ENCODE measurements around the gene KCNG3.

KCNG3 gene

DNA sequence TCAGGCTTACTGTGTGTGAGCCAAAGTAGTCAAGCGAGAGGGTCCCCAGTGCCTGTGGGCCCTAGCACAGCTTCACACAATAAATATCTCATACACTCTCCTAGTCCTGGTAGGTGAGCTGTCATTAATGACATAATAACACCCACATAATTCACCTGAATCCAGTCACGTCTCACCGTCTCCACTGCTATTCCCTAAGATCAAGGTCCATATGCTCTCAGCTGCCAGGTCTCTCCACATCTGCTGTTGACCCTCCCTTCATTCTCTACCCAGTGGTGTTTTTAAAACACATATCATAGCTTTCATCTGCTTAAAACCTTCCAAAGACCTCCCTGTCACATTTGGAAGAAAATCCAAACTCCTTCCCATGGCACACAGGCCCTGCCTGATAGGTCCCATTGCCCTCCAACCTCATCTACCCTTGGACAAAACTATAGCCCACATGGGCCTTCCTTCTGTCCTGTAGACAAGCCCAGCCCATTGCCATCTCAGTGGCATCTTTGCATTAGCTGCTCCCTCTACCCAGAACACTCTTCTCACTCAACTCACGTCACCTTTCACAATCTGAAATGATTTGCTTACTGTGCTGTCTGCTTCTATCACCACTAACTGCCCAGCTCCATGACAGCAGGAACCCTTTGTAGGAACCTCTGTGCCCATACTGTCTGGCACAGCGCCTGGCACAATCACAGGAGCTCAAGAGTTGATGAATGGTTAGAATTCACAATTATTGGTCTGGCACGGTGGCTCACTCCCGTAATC is 7.5 kb downstream of the KCNG3 start:
- no peak for DNase-seq

DNA sequence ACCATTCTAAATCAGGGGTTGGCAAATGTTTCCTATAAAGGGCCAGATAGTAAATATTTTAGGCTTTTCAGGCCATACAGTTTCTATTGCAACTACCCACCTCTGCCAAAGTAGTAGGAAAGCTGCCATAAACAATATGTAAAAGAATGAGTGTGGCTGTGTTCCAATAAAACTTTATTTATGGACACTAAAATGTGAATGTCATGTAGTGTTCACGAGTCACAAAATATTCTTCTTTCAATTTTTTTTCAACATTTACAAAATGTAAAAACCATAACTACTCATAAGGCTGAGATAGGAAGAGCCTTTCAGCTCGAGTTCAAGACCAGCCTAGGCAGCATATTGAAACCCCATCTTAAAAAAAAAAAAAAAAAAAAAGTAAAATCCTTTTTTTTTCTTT is 13.4 kb downstream of the KCNG3 start:
- DNase-seq, result no peak

DNA sequence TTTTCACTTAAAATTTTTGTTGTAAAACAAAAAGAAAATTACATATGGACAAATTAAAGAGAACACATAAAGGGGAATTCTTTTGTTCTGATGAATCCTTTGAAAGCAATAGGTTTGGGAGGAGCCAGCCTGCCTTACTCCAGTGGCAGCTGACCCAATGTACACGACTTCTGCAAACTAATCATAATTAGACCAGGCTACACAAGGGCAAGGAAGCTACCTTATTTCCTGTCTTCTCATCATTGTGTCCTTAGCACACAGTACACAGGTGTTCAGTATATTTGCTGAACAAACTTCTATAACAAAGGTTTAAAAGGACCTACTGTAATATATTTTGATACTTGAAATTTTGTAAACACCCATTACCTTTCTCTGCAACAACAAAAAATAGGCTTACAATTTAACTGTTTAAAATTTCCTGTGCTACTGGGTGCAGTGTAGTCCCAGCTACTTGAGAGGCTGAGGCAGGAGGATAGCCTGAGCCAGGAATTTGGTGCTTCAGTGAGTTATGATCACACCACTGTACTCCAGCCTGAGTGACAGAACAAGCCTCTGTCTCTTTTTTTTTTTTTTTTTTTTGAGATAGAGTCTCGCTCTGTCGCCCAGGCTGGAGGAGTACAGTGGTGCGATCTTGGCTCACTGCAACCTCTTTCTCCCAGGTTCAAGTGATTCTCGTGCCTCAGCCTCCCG is 18.9 kb downstream of the KCNG3 start:
- DNase-seq, result no peak

DNA sequence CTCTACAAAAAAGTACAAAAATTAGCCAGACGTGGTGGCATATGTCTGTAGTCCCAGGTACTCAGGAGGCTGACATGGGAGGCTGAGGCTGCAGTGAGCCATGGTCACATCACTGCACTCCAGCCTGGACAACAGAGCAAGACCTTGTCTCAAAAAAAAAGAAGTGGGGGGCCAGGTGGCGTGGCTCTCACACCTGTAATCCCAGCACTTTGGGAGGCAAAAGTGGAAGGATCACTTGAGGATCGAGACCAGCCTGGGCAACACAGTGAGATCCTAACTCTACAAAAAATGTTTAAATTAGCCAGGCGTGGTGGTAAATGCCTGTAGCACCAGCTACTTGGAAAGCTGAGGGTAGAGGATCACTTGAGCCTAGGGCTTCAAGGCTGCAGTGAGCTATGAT is 23.1 kb downstream of the KCNG3 start:
- no peak for DNase-seq

DNA sequence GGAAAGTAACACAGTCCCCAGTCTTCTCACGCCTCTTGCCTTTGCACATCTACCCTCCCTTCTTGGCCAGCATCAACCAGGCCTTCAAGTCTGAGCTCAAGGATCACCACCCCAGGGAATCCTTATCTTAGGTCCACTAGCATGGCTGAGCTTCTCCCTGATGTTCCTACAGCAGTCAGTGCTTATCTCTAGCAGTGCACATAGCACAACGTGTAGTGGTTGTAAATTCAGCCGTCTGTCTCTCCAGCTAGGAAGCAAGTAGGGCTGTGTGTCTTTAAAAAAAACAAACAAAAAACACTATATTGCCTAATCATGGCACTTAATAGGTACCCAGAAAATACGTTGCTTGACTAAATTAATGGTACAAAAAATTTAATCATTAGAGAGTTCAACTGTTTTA is 29.2 kb downstream of the KCNG3 start:
- DNase-seq, result no peak

DNA sequence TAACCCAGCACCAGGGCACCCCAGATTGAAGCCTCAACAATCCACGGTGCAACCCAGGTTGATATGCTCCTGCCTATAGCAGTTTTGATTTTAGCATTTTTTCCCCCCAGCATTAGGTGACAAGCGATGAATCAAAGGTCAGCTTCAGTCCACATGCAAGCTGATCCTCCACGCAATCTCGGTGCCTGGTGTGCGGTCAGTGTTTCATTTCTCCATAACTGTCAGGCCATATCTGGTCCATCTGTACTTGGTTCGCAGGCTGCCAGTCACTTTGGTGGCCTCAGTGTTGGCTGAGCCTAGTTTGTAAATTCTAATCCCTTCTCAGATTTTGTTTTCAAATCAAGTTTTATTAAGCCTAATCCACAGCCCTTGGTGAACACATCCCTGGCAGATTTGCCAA is 30.2 kb downstream of the KCNG3 start:
- DNase-seq, result no peak

DNA sequence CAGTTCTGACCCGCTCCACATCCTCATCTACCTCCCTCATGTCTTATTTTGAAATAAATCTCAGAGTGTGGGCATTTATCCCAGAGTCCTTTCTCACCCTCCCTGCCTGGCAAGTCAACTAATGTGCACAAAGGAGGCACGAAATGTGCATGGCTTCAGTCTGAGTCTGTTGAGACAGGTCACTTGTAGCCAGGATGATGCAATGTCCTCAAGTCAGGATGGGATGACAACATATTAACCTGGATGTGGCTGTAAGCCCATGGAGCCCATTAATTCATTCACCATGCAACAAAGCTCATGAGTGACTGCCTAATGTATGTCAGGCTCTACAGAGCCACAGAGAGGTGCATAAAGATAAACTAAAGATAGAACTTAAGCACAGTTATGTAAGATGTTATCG is 34.5 kb downstream of the KCNG3 start:
- DNase-seq, result no peak

DNA sequence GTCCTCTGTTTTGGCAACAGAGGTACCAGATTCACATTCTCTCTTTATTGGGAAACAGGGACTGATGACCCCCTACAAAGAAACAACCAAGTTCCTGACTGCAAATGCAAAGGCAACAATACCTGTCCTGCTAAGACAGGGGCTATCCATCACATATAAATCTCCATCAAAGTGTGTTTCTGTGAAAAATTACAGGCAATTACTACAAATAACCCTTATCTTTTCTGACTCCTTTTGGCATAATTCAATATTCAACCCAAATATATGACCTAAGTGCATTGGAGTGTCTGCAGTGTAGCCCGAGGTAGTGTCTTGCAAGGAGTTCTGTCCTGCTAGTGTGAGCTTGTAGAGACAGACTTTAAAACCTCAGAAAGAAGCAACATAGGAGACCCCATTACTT is 35.4 kb downstream of the KCNG3 start:
- DNase-seq, result no peak

DNA sequence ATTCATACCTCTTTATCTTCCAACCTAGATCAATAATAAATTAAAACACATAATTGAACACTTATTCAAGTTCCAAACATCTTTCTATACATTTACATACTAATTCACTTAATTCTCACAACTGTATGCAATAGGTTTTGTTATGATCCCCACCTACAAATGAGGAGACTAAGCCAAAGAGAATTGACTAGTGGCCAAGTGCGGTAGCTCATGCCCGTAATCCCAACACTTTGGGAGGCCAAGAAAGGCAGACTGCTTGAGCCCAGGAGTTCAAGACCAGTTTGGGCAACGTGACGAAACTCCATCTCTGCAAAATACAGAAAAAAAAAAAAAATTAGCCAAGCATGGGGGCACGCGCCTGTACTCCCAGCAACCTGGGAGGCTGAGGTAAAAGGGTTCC is 36.8 kb downstream of the KCNG3 start:
- DNase-seq, result no peak

DNA sequence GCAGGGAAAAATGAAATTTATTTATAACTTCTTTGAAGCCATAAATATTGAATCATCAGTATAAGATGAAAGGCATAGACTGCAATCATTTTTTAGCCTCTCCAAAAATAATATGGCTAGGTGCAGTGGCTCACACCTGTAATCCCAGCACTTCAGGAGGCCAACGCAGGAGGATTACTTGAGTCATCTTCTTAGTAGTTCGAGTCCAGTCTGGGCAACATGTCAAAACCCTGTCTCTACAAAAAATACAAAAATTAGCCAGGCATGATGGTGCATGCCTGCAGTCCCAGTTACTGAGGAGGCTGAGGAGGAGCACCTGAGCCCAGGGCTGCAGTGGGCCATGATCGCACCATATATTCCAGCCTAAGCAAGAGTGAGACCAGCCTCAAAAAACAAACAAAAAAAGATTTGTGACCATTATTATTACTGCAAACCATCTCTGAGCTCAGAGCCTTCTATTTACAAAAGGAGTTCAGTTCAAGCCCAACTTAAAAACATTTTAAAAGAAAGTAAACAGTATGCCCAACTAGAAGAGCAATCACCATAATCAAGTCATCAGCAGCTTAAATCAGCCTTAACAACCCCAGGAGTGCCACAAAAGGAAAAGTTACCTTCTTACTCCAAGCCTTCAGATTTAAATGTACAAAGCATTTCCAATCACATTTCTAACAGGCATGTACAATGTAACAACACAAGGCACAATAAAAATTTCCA is 37.5 kb downstream of the KCNG3 start:
- DNase-seq, result no peak

DNA sequence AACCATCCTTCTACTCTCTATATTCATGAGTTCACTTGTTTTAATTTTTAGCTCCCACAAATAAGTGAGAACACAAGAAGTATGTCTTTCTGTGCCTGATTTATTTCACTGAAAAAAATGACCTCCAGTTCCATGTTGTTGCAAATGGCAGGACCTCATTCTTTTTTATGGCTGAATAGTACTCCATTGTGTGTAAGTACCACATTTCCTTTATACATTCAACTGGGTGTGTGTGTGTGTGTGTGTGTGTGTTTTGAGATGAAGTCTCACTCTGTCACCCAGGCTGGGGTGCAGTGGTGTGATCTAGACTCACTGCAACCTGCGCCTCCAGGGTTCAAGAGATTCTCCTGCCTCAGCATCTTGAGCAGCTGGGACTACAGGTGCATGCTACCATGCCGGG is 41.2 kb downstream of the KCNG3 start:
- DNase-seq, result no peak

DNA sequence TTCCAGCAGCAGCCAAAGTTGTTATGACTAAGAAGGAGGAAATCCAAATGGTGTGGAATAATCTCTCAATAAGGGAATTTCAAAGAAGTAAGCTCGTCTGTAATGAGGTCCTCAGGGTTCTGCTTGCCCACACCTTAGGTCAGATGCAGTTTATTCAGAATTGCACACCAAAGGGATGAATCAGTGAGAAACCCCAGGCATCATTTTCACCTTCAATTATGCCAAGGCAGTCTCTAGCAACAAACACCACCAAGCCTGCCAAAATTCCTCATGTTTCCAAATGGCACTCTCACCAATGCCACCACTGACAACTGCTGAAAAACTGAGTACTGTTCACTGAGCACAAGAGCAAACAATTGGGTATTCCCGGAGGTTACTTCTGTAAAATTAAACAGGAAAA is 43.6 kb downstream of the KCNG3 start:
- no peak for DNase-seq

DNA sequence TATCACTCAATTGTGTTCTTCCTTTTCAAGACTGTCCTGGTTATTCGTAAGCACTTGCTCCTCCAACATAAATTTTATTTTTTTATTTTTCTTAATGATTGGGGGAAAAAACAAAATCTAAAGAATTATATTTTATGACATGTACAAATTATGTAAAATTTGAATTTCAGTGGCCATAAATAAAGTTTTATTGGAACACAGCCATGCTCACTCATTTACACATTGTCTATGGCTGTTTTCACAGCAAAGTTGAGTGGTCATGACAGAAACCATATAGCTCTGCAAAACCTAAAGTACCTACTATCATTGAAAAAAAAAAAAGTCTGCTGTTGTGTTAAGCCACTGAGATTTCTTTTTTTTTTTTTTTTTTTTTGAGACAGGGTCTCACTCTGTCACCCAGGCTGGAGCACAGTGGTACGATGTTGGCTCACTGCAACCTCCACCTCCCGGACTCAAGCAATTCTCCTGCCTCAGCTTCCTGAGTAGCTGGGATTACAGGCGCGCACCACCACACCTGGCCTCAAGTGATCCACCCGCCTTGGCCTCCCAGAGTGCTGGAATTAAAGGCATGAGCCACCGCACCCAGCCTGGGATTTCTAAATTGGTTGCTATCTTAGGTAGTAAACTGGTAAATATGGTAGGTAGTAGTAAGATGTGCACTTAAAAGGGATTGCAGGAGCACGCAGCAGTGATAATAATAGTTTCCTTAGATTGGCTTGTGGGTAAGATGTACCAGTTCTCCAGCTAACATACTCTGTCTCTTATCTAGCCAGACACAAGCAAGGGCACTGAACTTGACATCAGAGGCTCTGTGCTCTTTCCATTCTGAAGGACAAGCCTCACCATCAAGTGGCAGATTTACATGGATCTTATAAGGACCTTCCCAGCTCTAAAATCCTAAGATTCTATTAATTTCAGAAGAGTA is 44.4 kb downstream of the KCNG3 start:
- no peak for DNase-seq

DNA sequence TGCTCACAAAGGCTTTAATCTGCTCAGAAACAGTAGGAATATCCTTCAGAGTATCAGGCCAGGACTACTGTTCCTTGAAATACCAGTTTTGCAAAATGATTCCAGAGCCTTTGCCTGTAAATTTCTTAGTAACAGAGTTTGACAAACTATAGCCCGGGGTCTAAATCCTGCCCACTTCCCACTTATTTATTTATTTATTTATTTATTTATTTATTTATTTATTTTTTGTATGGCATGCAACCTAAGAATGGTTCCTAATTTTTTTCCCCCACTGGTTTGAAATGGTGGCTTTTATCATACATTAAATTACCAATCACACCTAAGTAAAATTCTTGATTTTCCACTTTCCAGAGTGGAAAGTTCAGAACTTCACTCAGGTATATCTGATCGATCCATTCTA is 45.6 kb downstream of the KCNG3 start:
- DNase-seq, result no peak

DNA sequence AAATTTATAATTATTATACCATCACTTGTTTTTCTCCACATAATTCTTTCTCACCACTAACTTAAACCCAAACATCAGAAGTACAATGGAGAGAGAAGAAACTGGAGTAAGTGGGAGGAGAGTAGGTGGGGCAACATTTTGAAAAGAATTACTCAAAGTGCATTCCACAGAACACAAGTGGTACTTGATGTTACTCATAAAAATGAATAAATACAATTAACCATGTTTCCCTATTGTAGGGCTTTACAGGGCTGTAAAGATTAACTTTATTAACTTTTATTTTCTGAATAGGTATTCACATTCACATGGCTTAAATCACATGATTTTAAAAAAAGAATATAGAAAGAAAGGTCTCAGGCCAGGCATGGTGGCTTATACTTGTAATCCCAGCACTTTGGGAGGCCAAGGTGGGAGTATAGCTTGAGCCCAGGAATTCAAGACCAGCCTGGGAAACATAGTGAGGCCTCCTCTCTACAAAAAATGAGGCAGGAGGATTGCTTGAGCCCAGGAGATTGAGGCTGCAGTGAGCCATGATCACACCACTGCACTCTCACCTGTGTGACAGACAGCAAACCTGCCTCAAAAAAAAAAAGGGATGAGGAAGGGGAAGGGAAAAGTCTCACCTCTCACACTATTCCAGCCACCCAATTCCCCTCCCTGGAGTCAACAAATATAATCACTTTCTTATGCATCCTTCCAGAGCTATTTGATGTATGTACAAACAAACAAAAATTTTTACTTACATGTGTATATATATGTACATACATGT is 47.1 kb downstream of the KCNG3 start:
- no peak for DNase-seq

DNA sequence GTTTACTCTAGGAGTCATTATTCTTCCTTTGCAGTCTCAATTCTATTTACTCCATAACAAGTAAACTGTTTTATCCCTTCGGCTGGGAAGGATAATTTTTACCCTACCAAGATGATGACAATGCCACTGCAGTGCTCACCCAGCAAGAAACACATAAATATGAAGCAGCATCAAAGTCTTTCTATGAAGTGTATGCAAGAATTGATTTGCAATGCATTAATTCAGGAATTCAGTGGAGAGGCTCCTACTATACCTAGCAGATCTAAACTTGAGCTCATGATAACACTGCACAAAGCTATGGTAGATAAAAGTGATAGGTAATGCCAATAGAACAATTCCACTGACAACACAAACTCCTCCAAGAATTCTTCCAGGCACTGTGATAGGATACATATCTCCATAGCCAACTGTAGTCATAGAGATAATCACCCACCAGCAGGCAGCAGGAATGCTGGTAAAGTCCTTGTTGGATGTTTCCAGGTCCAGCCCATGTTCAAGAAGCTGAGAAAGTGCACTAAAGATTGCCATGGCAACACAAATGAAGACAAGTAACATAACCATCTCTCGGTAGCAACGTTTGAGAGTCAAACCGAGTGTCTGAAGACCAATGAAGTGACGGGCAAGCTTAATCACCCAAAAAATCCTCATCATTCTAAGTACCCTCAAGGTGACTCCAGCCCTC is 49.9 kb downstream of the KCNG3 start:
- DNase-seq, result no peak

DNA sequence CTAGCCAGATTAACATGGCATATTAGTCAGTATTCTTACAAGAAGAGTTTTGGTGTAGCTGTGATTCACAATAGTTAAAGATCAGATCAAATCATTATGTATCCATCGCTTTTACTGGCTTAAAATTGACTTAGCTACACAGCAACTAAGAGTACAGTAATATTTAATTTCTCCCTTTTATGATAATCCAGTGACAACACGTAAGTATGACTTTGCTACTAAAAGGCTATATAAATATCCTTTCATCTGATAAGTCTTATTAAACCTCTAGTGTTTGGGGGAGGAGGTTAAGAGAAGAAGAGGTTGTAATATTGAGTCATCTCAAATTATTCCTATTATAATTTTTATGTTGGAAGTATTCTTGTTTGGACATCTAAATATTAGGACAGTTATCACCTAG is 51.0 kb downstream of the KCNG3 start:
- no peak for DNase-seq

DNA sequence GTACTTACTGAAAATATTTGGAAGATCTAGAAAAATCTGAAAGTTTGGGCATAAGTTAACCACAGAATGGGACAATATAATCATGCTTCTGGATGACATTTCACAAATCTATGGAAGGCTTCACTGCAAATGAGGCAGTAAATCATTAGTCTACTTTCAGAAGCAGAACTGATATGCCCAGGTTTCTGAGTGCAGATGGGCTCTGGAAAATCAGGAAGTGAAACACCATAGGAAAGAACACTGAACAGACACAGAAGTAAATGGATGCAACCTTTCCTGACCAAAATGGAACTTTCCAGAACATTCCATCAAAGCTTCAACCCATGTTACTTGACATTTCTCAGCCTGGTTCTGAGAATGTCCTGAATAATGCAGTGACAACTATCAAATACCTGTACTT is 55.1 kb downstream of the KCNG3 start:
- no peak for DNase-seq

DNA sequence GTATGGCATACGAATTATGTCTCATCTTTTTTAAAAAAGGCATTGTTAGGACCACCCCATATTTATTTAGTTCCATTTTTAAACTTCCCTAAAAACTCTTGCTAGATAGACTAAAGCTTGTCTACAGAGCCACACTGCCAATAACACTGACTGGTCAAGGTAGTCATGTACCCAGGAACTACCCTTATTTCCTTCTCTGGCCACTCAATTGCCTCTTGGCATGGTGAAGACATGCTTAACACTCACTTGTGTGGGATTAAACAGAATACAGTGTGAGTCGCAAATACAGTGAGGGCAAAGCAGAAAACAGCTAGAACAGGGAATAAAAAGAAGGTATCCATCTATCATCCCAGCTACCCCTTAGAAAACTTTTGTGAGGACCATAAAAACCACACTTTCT is 57.4 kb downstream of the KCNG3 start:
- no peak for DNase-seq

DNA sequence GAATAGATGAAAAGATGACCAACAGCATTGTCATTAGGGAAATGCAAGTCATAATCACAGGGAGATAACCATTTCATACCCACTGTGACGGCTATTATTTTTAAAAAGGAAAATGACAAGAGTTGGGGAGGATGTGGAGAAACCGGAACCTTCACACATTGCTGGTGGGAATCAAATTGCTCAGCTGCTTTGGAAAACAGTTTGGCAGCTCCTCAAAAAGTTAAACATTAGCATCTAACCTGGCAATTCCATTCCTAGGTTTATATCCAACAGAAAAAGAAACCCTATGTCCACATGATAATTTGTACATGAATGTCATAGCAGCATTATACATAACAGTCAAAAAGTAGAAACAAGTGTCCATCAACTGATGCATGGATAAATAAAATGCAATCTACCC is 58.2 kb downstream of the KCNG3 start:
- no peak for DNase-seq

DNA sequence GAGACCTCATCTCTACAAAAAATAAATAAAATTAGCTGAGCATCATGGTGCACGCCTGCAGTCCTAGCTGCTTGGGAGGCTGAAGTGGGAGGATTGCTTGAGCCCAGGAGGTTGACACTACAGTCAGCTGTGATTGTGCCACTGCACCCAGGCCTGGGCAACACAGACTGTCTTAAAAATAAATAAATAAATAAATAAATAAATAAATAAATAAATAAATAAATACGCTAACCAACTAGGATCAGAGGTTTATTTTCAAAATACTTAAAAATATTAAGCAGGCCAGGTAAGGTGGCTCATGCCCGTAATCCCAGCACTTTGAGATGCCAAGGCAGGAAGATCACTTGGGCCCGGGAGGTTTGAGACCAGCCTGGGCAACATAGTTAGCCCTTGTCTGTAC is 63.6 kb downstream of the KCNG3 start:
- no peak for DNase-seq

DNA sequence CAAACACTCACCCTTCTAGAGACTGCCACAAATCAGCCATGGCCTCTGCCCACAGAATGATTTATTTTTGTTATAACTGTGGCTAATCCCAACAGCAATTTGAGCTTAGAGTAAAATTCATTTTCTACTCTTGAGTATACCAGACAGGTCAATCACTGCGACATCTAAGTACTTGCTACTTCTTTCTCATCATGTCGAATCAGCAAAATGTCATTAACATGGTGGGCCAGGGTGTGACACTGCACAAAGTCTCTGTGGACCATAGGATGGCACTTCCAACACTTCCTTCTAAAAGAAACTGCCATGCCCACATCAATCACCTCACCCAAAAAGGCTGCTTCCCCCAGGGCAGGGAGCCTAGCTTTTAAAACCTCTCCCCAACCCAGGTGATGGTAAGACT is 64.4 kb downstream of the KCNG3 start:
- no peak for DNase-seq
